Subcutaneous adipose tissue (tissue), 4 donors: Measurements from ENCODE around the gene SLC39A7. TPM values are rescaled to one million over a fixed set of nuclear protein-coding genes. Genes with fewer than 3 reads are reported as not detected.

Experiments
- small RNA-seq: library from RNA; depleted of rRNA; stranded (forward); fragments of <200 nt; gene quantifications from one replicate; pipeline ENCODE3, GENCODE V24; 2016
- total RNA-seq, 4 donors: library from RNA; depleted of rRNA; stranded (reverse); fragments of >200 nt; gene quantifications; one replicate each; pipeline ENCODE4 v1.1.0, GENCODE V29; 2016
- TF ChIP-seq, protein P1 (sequence below): fragments of 450-650 bp; IDR thresholded peaks from one replicate; pipeline ENCODE4 v1.5.1; 2016; ENCODE audit warnings: low read depth, mild to moderate bottlenecking, control low read depth, antibody characterized with exemption, moderate library complexity

SLC39A7 gene
- total RNA-seq, 4 donors from 2014 or later, result 49.0 to 54.9 (median 52.5) TPM

DNA sequence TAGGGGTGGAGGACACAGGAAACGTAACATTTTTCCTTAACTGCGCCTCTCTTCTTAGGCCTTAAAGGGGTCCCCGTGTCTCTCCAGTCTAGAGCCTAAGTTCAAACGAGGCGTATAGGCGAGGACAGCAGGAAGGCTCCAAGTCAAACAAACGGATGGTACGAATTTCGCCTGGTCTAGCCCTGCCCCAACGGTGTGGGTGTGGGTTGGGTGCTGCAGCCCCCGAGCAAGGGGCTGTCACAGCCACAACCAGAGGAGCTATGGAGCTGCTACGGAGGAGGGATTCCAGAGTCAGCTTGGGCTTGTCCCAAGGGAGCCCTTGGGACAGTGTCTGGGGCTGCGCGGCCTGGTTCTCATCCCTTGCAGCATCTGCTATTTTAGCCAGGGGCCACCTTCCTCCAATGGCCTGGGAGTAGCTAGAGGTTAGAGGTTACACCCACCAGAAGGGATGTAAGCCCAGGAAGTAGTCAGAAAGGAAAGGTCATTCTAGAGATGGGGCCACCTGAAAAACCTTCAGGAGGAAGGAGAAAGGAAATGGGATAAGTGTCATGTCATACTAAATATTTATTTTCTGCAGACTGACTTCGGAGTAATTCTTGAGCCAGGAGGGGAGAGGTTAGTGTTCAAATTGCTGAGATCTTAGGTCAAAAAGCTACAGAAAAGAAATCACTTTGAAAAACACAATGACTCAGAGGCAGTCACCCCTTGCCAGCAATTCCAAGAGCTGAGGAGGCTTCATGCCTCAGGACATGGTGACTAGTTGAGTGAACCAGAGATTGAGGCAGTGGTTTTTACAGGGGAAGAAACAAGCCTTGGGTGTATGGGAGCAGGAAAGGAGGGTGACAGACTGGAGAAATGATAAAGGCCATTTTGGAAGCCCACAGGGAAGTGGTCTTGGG, 49.3 kb downstream of the SLC39A7 start:
- TF ChIP-seq, protein P1, sequence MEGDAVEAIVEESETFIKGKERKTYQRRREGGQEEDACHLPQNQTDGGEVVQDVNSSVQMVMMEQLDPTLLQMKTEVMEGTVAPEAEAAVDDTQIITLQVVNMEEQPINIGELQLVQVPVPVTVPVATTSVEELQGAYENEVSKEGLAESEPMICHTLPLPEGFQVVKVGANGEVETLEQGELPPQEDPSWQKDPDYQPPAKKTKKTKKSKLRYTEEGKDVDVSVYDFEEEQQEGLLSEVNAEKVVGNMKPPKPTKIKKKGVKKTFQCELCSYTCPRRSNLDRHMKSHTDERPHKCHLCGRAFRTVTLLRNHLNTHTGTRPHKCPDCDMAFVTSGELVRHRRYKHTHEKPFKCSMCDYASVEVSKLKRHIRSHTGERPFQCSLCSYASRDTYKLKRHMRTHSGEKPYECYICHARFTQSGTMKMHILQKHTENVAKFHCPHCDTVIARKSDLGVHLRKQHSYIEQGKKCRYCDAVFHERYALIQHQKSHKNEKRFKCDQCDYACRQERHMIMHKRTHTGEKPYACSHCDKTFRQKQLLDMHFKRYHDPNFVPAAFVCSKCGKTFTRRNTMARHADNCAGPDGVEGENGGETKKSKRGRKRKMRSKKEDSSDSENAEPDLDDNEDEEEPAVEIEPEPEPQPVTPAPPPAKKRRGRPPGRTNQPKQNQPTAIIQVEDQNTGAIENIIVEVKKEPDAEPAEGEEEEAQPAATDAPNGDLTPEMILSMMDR, result no peak

DNA sequence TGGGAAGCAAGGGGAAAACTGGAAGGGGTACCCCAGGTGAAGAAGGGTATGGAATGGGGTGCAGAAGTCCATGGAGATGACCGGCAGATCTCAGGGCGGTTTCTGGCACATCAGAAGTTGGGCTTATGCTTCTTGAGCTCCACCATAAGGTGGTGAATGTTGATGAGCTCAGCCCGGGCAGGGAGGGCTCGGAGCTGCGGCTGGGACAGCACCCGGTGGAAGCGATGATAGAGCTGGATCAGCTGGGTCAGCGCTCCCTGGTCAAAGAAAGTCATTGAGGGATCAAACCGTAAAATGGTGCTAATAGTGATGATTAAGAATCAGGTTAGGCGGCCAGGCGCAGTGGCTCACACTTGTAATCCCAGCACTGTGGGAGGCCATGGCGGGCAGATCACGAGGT, 50.1 kb downstream of the SLC39A7 start:
- TF ChIP-seq, protein P1, result no peak

DNA sequence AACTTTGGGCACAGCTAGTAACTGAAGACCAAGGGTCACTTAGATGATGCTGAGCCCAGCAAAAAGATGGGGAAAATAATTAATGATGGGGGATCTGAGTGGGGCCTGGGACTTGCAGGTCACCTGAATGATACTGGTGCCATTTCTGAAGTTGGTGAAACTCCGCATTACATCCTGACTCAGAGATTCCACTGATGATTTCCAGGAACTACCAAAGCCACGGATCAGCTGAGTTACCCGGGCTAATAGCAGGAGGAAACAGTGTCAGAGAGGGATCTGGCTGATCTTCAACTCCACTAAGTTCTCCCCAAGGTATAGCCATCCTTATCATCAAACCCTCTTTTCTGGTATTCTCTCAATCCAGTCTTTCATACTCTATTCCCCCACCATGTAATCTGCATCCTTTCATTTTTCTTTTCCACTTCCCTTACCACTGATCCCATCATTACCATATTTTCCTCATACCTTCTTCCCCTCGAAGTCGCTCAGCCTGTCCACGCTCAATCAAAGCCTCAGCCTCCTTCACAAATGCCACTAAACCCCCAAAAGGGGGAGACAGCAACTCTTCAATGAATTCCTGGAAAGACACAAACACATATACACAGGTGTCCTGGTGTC, 50.8 kb downstream of the SLC39A7 start:
- TF ChIP-seq, protein P1, result no peak

DNA sequence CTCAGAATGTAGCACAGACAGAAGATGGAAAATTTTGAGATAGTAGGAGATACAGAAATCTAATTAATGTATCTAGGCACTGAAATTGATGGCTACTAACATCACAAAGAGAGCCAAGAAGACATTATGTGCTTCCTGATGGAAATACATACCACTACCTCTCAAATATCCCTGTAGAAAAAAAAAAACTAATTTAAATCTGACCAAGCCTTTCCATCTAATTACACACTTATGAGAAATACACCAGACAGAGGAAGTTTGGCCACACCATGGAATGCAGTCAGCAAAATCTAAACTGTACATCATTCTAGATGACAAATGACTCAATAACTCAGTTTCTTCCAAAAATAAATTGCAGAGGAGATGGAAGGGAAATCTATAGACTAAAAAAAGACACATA, 52.1 kb downstream of the SLC39A7 start:
- TF ChIP-seq, protein P1, result no peak

Small RNAs within 50 kb of the gene (small RNA-seq; reads per million reads assigned to genes)
- 0.97 reads per million for gene MIR219A1
- gene RNY4P10, result 0.61 reads per million

Other genes starting within 250 kb of the SLC39A7 start
- gene HLA-DMA, start 247.8 kb upstream of the SLC39A7 start, total RNA-seq, result 100 to 1,000 TPM in 1 of 4 donors, 10 to 100 TPM in 3; 44.7 to 124 (median 69.7) TPM
- 100 to 1,000 TPM in 2 of 4 donors, 10 to 100 TPM in 2; 83.0 to 154 (median 96.1) TPM for gene BRD2, start 232.3 kb upstream of the SLC39A7 start, total RNA-seq
- gene HLA-DOA, start 191.3 kb upstream of the SLC39A7 start, total RNA-seq, result 10 to 100 TPM in 1 of 4 donors, 1 to 10 TPM in 3; 2.1 to 10.9 (median 6.1) TPM
- gene HLA-DPA1, start 127.2 kb upstream of the SLC39A7 start, total RNA-seq, result 100 to 1,000 TPM in 3 of 4 donors, 10 to 100 TPM in 1; 38.2 to 354 (median 131) TPM
- gene HLA-DPB1, start 124.9 kb upstream of the SLC39A7 start, total RNA-seq, result 100 to 1,000 TPM in 1 of 4 donors, 10 to 100 TPM in 3; 43.9 to 256 (median 83.0) TPM
- under 1 TPM in 3 of 4 donors, not detected in 1; 0.17 to 0.75 (median 0.66) TPM for gene COL11A2, start 8.4 kb upstream of the SLC39A7 start, total RNA-seq
- 10 to 100 TPM; 17.3 to 27.7 (median 24.8) TPM for gene RXRB, start 202 bp upstream of the SLC39A7 start, total RNA-seq
- 10 to 100 TPM in 3 of 4 donors, 1 to 10 TPM in 1; 5.1 to 22.0 (median 16.2) TPM for gene HSD17B8, start 3.8 kb downstream of the SLC39A7 start, total RNA-seq
- 10 to 100 TPM in 2 of 4 donors, 1 to 10 TPM in 2; 7.3 to 19.0 (median 10.5) TPM for gene RING1, start 7.6 kb downstream of the SLC39A7 start, total RNA-seq
- 10 to 100 TPM; 27.2 to 59.2 (median 32.7) TPM for gene VPS52, start 71.0 kb downstream of the SLC39A7 start, total RNA-seq
- 1,000 to 10,000 TPM; 2,263 to 3,298 (median 2,623) TPM for gene RPS18, start 71.2 kb downstream of the SLC39A7 start, total RNA-seq
- gene B3GALT4, start 76.3 kb downstream of the SLC39A7 start, total RNA-seq, result 10 to 100 TPM in 3 of 4 donors, 1 to 10 TPM in 1; 7.3 to 20.7 (median 16.9) TPM
- 10 to 100 TPM; 40.7 to 62.9 (median 50.6) TPM for gene WDR46, start 88.4 kb downstream of the SLC39A7 start, total RNA-seq
- 10 to 100 TPM; 17.1 to 31.0 (median 23.4) TPM for gene PFDN6, start 88.7 kb downstream of the SLC39A7 start, total RNA-seq
- gene RGL2, start 98.1 kb downstream of the SLC39A7 start, total RNA-seq, result 10 to 100 TPM; 16.0 to 45.8 (median 42.5) TPM
- gene TAPBP, start 113.2 kb downstream of the SLC39A7 start, total RNA-seq, result 10 to 100 TPM; 36.2 to 77.0 (median 50.5) TPM
- gene ZBTB22, start 116.9 kb downstream of the SLC39A7 start, total RNA-seq, result 10 to 100 TPM in 2 of 4 donors, 1 to 10 TPM in 2; 5.9 to 16.8 (median 9.0) TPM
- gene DAXX, start 122.1 kb downstream of the SLC39A7 start, total RNA-seq, result 10 to 100 TPM; 26.3 to 47.1 (median 33.5) TPM
- 1 to 10 TPM in 2 of 4 donors, under 1 TPM in 1, not detected in 1; 0.33 to 4.4 (median 3.9) TPM for gene KIFC1, start 191.0 kb downstream of the SLC39A7 start, total RNA-seq
- 10 to 100 TPM; 21.4 to 84.0 (median 48.3) TPM for gene PHF1, start 210.1 kb downstream of the SLC39A7 start, total RNA-seq
- 10 to 100 TPM; 66.7 to 92.6 (median 79.6) TPM for gene CUTA, start 217.2 kb downstream of the SLC39A7 start, total RNA-seq
- gene SYNGAP1, start 219.2 kb downstream of the SLC39A7 start, total RNA-seq, result 1 to 10 TPM; 6.2 to 7.3 (median 7.1) TPM